HUES48 (cell line): ENCODE data around the gene RBP2.

ENCODE experiments used
- H3K27ac ChIP-seq: one replicate; pipeline ENCODE4 v1.7.0; 2013; ENCODE audit warnings: low read depth, low read length, inconsistent platforms
- H3K27me3 ChIP-seq: 2 replicates; pipeline ENCODE4 v1.6.1; 2013; ENCODE audit warnings: mild to moderate bottlenecking, low read length; ENCODE audit not compliant: control insufficient read depth, insufficient read depth
- H3K36me3 ChIP-seq: 2 replicates; pipeline ENCODE4 v1.6.1; 2013; ENCODE audit warnings: low read length; ENCODE audit not compliant: control insufficient read depth, insufficient read depth
- H3K4me1 ChIP-seq: 2 replicates; pipeline ENCODE4 v1.6.1; 2013; ENCODE audit warnings: mild to moderate bottlenecking, low read length; ENCODE audit not compliant: control insufficient read depth, insufficient read depth
- H3K4me3 ChIP-seq: 2 replicates; pipeline ENCODE4 v1.5.1; 2013; ENCODE audit warnings: mild to moderate bottlenecking, low read depth, low read length
- H3K9ac ChIP-seq: 2 replicates; pipeline ENCODE4 v1.6.1; 2013; ENCODE audit warnings: mild to moderate bottlenecking, low read depth, low read length, moderate library complexity
- H3K9me3 ChIP-seq: 2 replicates; pipeline ENCODE4 v1.6.1; 2013; ENCODE audit warnings: low read length; ENCODE audit not compliant: control insufficient read depth, insufficient read depth

Gene RBP2

GRCh38 chr3:139480585-139480984 is 4.3 kb upstream of the RBP2 start:
- Histone ChIP-seq H3K4me1 (peaks cover 5% of the 10 kb centered on the region; the same call in 1 of the 2 replicates), H3K27me3 (no peaks in the 10 kb centered on the region)

GRCh38 chr3:139477710-139478640 is 1.7 kb upstream of the RBP2 start:
- H3K4me1 ChIP-seq: peaks cover 5% of the 10 kb centered on the region; the same call in 1 of the 2 replicates
- H3K9ac ChIP-seq: no peak overlapping the region
- no peaks in the 10 kb centered on the region for H3K9me3 ChIP-seq
- H3K4me3 ChIP-seq: no peak overlapping the region
- H3K27me3 ChIP-seq: no peaks in the 10 kb centered on the region
- no peaks in the 10 kb centered on the region for H3K36me3 ChIP-seq
- no peak overlapping the region for H3K27ac ChIP-seq

More at GRCh38 chr3:139480585-139480984, 4.3 kb upstream of the RBP2 start:
- no peak overlapping the region for H3K4me3 ChIP-seq
- H3K27ac ChIP-seq: no peak overlapping the region
- no peak overlapping the region for H3K9ac ChIP-seq
- no peaks in the 10 kb centered on the region for H3K9me3 ChIP-seq
- H3K36me3 ChIP-seq: no peaks in the 10 kb centered on the region

GRCh38 chr3:139473155-139473771 is 3.1 kb downstream of the RBP2 start:
- no peak overlapping the region for H3K4me3 ChIP-seq
- H3K27me3 ChIP-seq: no peaks in the 10 kb centered on the region
- H3K27ac ChIP-seq: no peak overlapping the region
- no peaks in the 10 kb centered on the region for H3K36me3 ChIP-seq
- no peaks in the 10 kb centered on the region for H3K4me1 ChIP-seq
- H3K9ac ChIP-seq: no peak overlapping the region
- H3K9me3 ChIP-seq: no peaks in the 10 kb centered on the region

GRCh38 chr3:139472380-139473010 is 3.8 kb downstream of the RBP2 start:
- Histone ChIP-seq H3K27ac (no peak overlapping the region), H3K4me3 (no peak overlapping the region), H3K9me3 (no peaks in the 10 kb centered on the region), H3K36me3 (no peaks in the 10 kb centered on the region), H3K27me3 (no peaks in the 10 kb centered on the region), H3K4me1 (no peaks in the 10 kb centered on the region), H3K9ac (no peak overlapping the region)

GRCh38 chr3:139470199-139470598 is 6.1 kb downstream of the RBP2 start:
- H3K4me3 ChIP-seq: no peak overlapping the region
- no peaks in the 10 kb centered on the region for H3K4me1 ChIP-seq
- H3K27ac ChIP-seq: no peak overlapping the region
- H3K9ac ChIP-seq: no peak overlapping the region
- H3K36me3 ChIP-seq: no peaks in the 10 kb centered on the region
- no peaks in the 10 kb centered on the region for H3K27me3 ChIP-seq
- no peaks in the 10 kb centered on the region for H3K9me3 ChIP-seq

- H3K4me3 ChIP-seq: no peak overlapping the region
- no peak overlapping the region for H3K9ac ChIP-seq
- no peaks in the 10 kb centered on the region for H3K9me3 ChIP-seq
- H3K27me3 ChIP-seq: no peaks in the 10 kb centered on the region
- H3K36me3 ChIP-seq: no peaks in the 10 kb centered on the region
- H3K4me1 ChIP-seq: no peaks in the 10 kb centered on the region
- no peak overlapping the region for H3K27ac ChIP-seq
These were observed 7.9 kb downstream of the RBP2 start for GRCh38 chr3:139468399-139468798.

- Histone ChIP-seq H3K27me3 (no peaks in the 10 kb centered on the region), H3K4me3 (no peak overlapping the region), H3K9ac (no peak overlapping the region), H3K27ac (no peak overlapping the region), H3K9me3 (no peaks in the 10 kb centered on the region), H3K4me1 (no peaks in the 10 kb centered on the region), H3K36me3 (no peaks in the 10 kb centered on the region)
These were observed 10.0 kb downstream of the RBP2 start for GRCh38 chr3:139466360-139466759.

- H3K36me3 ChIP-seq: no peaks in the 10 kb centered on the region
- no peaks in the 10 kb centered on the region for H3K9me3 ChIP-seq
- no peak overlapping the region for H3K27ac ChIP-seq
- no peak overlapping the region for H3K4me3 ChIP-seq
- H3K4me1 ChIP-seq: no peaks in the 10 kb centered on the region
- no peaks in the 10 kb centered on the region for H3K27me3 ChIP-seq
- H3K9ac ChIP-seq: no peak overlapping the region
These were observed 10.7 kb downstream of the RBP2 start for GRCh38 chr3:139465636-139466035.

- Histone ChIP-seq H3K27me3 (no peaks in the 10 kb centered on the region), H3K36me3 (no peaks in the 10 kb centered on the region), H3K9me3 (no peaks in the 10 kb centered on the region), H3K9ac (no peak overlapping the region), H3K4me1 (no peaks in the 10 kb centered on the region), H3K27ac (no peak overlapping the region), H3K4me3 (no peak overlapping the region)
These were observed 12.8 kb downstream of the RBP2 start for GRCh38 chr3:139463466-139463865.

GRCh38 chr3:139460529-139460928 is 15.8 kb downstream of the RBP2 start:
- Histone ChIP-seq H3K9me3 (no peaks in the 10 kb centered on the region), H3K36me3 (no peaks in the 10 kb centered on the region), H3K27me3 (no peaks in the 10 kb centered on the region), H3K4me1 (peaks cover 16% of the 10 kb centered on the region), H3K27ac (no peak overlapping the region), H3K9ac (no peak overlapping the region), H3K4me3 (no peak overlapping the region)

GRCh38 chr3:139460076-139460475 is 16.2 kb downstream of the RBP2 start:
- Histone ChIP-seq H3K4me1 (peaks cover 20% of the 10 kb centered on the region), H3K27me3 (no peaks in the 10 kb centered on the region), H3K4me3 (no peak overlapping the region), H3K9me3 (no peaks in the 10 kb centered on the region), H3K36me3 (no peaks in the 10 kb centered on the region), H3K27ac (no peak overlapping the region), H3K9ac (no peak overlapping the region)
